Mesodermal cell (in vitro differentiated cells): Measurements from ENCODE around the gene GRHL1.
A peak's percentile ranks its signal among the peaks of the same experiment; 100 is the strongest.
"Not testable (repeated sequence)": the region's sequence is repeated elsewhere in the genome, so short reads cannot be mapped to it uniquely, and the experiment has no call there.

Experiments
- H3K27ac ChIP-seq: 2 replicates; pipeline ENCODE4 v1.7.0; 2013; ENCODE audit warnings: mild to moderate bottlenecking, low read depth, low read length, moderate library complexity; ENCODE audit not compliant: severe bottlenecking
- H3K36me3 ChIP-seq: 2 replicates; pipeline ENCODE4 v1.7.1; 2013; ENCODE audit warnings: mild to moderate bottlenecking, low read length, moderate library complexity; ENCODE audit not compliant: control insufficient read depth, insufficient read depth
- H3K4me1 ChIP-seq: one replicate; pipeline ENCODE4 v1.7.1; 2013; ENCODE audit warnings: mild to moderate bottlenecking, low read length; ENCODE audit not compliant: insufficient read depth, control insufficient read depth, poor library complexity, severe bottlenecking
- H3K4me3 ChIP-seq: 2 replicates; pipeline ENCODE4 v1.7.0; 2013; ENCODE audit warnings: low read length, control low read depth, mild to moderate bottlenecking; ENCODE audit not compliant: insufficient read depth, poor library complexity, severe bottlenecking; ENCODE audit errors: extremely low read depth
- H3K9me3 ChIP-seq: 2 replicates; pipeline ENCODE4 v1.7.1; 2013; ENCODE audit warnings: mild to moderate bottlenecking, low read length, moderate library complexity; ENCODE audit not compliant: control insufficient read depth
- WGBS, 2 experiments: methylation state at CpG; one replicate each; pipeline ENCODE4 v1.1.5; 2013; ENCODE audit warnings: missing lambda C conversion rate in 2 of 2; ENCODE audit not compliant: insufficient coverage in 2 of 2; 5-methylcytosine and 5-hydroxymethylcytosine counted together

Gene GRHL1

DNA sequence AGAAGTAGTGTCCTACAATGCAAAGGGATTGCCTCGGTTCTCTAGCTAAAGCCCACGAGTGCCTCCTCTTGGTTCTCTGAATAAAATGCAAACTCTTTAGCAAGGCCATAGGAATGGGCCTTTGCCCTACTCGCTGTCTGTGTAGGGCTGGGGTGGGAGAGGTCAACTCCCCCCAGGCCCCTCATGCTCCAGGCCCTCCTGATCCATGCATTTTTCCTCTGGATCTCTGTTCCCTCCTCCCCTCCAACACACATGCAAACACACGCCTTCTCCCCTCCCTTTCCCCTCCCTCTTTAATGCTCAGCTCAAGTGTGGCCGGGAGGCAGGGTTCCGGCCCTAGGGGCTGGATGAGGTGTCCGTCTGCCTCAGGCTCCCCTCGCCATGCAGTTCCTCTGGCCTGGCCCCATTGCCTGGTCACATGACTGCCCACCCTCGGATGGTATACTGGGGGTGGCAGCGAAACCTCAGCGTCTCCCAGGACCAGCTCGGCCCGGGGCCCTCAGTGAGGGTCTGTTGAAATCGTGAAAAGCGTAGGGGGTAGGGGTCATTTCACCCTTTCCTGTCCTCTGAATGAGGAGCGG lies 77.0 kb downstream of the GRHL1 start:
- Histone ChIP-seq H3K4me1 (peaks cover 11% of the 10 kb centered on the region), H3K27ac (no peak overlapping the region), H3K9me3 (no peaks in the 10 kb centered on the region), H3K36me3 (no peaks in the 10 kb centered on the region), H3K4me3 (no peak overlapping the region)
- 59 to 61% methylated on average over 8 to 16 of the region's 16 CpGs for WGBS, 2 experiments

- WGBS, 2 experiments = 33 to 39% methylated on average over 20 to 21 of the region's 26 CpGs
- peak overlapping the region; percentile 45 for H3K27ac ChIP-seq
- H3K4me3 ChIP-seq = no peak overlapping the region
- no peaks in the 10 kb centered on the region for H3K9me3 ChIP-seq
- H3K4me1 ChIP-seq = peaks cover 11% of the 10 kb centered on the region
- H3K36me3 ChIP-seq = no peaks in the 10 kb centered on the region
These were observed 77.7 kb downstream of the GRHL1 start for GRCh38 chr2:10028988-10029874.

- no peak overlapping the region for H3K4me3 ChIP-seq
- peaks cover 11% of the 10 kb centered on the region for H3K4me1 ChIP-seq
- H3K9me3 ChIP-seq = no peaks in the 10 kb centered on the region
- WGBS, 2 experiments = 84 to 88% methylated on average over 3 to 4 of the region's 7 CpGs
- no peak overlapping the region for H3K27ac ChIP-seq
- no peaks in the 10 kb centered on the region for H3K36me3 ChIP-seq
These were observed 78.4 kb downstream of the GRHL1 start for GRCh38 chr2:10029875-10030223.

DNA sequence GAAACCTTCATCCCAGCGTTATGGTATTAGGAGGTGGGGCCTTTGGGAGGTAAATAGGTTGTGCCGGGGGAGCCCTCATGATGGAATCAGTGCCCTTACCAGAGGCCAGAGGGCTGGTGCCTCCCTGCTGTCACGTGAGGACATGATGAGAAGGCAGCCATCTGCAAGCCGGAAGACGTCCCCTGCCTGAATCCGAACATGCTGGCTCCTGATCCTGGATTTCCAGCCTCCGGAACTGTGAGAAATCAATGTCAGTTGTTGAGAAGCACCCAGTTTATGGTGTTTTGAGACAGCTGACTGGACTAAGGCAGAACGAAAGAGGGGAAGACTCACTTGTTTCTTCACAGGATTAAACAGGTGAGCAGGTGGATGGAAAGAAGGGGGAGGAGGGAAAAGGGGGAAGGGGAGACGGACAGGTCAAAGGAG lies 78.8 kb downstream of the GRHL1 start:
- no peak overlapping the region for H3K4me3 ChIP-seq
- no peaks in the 10 kb centered on the region for H3K9me3 ChIP-seq
- H3K4me1 ChIP-seq = peaks cover 11% of the 10 kb centered on the region
- H3K36me3 ChIP-seq = no peaks in the 10 kb centered on the region
- no peak overlapping the region for H3K27ac ChIP-seq
- WGBS, 2 experiments = 78 to 79% methylated on average over 7 to 8 of the region's 9 CpGs

- H3K27ac ChIP-seq, H3K4me3 ChIP-seq, H3K36me3 ChIP-seq, H3K9me3 ChIP-seq: not testable (repeated sequence)
- 82 to 98% methylated on average over 5 to 6 of the region's 8 CpGs for WGBS, 2 experiments
- H3K4me1 ChIP-seq = peaks cover 11% of the 10 kb centered on the region
These were observed 79.3 kb downstream of the GRHL1 start for GRCh38 chr2:10030798-10031197.

GRCh38 chr2:10031886-10032745 lies 80.6 kb downstream of the GRHL1 start:
- Histone ChIP-seq H3K4me1 (peaks cover 12% of the 10 kb centered on the region), H3K4me3 (no peak overlapping the region), H3K36me3 (no peaks in the 10 kb centered on the region), H3K27ac (no peak overlapping the region), H3K9me3 (no peaks in the 10 kb centered on the region)
- 91 to 93% methylated on average over 12 to 15 of the region's 20 CpGs for WGBS, 2 experiments

DNA sequence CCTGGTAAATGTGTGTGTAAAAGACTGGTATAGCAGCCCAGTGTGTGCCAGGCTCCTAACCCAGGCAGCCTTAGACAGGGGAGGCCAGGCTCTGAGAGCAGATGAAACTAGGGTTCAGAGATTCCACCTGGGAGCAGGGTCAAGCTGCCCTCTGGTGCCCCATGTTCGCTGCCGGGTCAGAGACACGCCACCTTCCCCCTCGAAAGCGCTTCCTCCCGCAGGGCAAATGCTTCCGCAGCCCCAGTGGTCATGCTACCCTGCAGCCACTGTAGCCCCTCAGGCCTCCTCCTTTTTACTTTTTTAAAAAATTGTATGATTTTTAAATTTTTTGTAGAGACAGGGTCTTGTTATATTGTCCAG lies 81.2 kb downstream of the GRHL1 start:
- 93% methylated on average over 4 of the region's 7 CpGs; no CpG with 5 or more reads in 1 of the 2 experiments for WGBS, 2 experiments
- Histone ChIP-seq H3K36me3 (no peaks in the 10 kb centered on the region), H3K4me3 (no peak overlapping the region), H3K4me1 (peaks cover 18% of the 10 kb centered on the region), H3K27ac (no peak overlapping the region), H3K9me3 (no peaks in the 10 kb centered on the region)

GRCh38 chr2:10033251-10034006 lies 81.9 kb downstream of the GRHL1 start:
- WGBS, 2 experiments = 88 to 91% methylated on average over 11 to 13 of the region's 14 CpGs
- Histone ChIP-seq H3K36me3 (no peaks in the 10 kb centered on the region), H3K9me3 (no peaks in the 10 kb centered on the region), H3K27ac (no peak overlapping the region), H3K4me3 (no peak overlapping the region), H3K4me1 (peaks cover 23% of the 10 kb centered on the region)

GRCh38 chr2:10034333-10035052 lies 83.0 kb downstream of the GRHL1 start:
- Histone ChIP-seq H3K9me3 (no peaks in the 10 kb centered on the region), H3K4me1 (peaks cover 12% of the 10 kb centered on the region), H3K4me3 (no peak overlapping the region), H3K36me3 (no peaks in the 10 kb centered on the region), H3K27ac (no peak overlapping the region)
- 82 to 91% methylated on average over 7 to 10 of the region's 12 CpGs for WGBS, 2 experiments

GRCh38 chr2:10035053-10035422 lies 83.5 kb downstream of the GRHL1 start:
- Histone ChIP-seq H3K27ac (no peak overlapping the region), H3K4me1 (peaks cover 11% of the 10 kb centered on the region), H3K36me3 (no peaks in the 10 kb centered on the region), H3K9me3 (no peaks in the 10 kb centered on the region), H3K4me3 (no peak overlapping the region)
- 63 to 100% methylated on average over 1 to 2 of the region's 3 CpGs for WGBS, 2 experiments
